HepG2 (cell line): Measurements from ENCODE around the gene CASKIN2. TPM values are rescaled to one million over a fixed set of nuclear protein-coding genes. Genes with fewer than 3 reads are reported as not detected.
A peak's percentile ranks its signal among the peaks of the same experiment; 100 is the strongest.

ENCODE experiments used
- CC2D1A ChIP-seq: sonication (generic); formaldehyde crosslinking; IDR thresholded peaks from 2 replicates; pipeline ENCODE4 v1.8.1; 2023; ENCODE audit warnings: mild to moderate bottlenecking, missing genetic modification reagents
- GFI1 ChIP-seq: sonication (generic); formaldehyde crosslinking; IDR thresholded peaks from 2 replicates; pipeline ENCODE4 v1.5.0; 2020; ENCODE audit warnings: missing genetic modification reagents, mild to moderate bottlenecking, borderline replicate concordance
- LCORL ChIP-seq, 2 experiments: fragments of 450-650 bp in 1 of 2; sonication (generic) in 1 of 2; formaldehyde crosslinking in 1 of 2; IDR thresholded peaks; 2 replicates each; pipeline versions ENCODE4 v1.5.0 to v1.6.1; 2017 to 2020; ENCODE audit warnings: antibody characterized with exemption in 1 of 2, missing genetic modification reagents in 1 of 2
- MED8 ChIP-seq: sonication (generic); formaldehyde crosslinking; IDR thresholded peaks from 2 replicates; pipeline ENCODE4 v1.8.1; 2023; ENCODE audit warnings: mild to moderate bottlenecking, missing genetic modification reagents; ENCODE audit not compliant: insufficient replicate concordance
- POGZ ChIP-seq: sonication (generic); formaldehyde crosslinking; IDR thresholded peaks from 2 replicates; pipeline ENCODE4 v1.4.0; 2020; ENCODE audit warnings: mild to moderate bottlenecking, missing genetic modification reagents
- POLR2A ChIP-seq, 2 experiments: IDR thresholded peaks; 2 replicates each; pipeline ENCODE4 v1.6.1; 2011; ENCODE audit warnings: low read depth in 2 of 2, low read length in 2 of 2, mild to moderate bottlenecking in 1 of 2, moderate library complexity in 1 of 2; ENCODE audit not compliant: insufficient read depth in 1 of 2
- PRPF4 ChIP-seq: fragments of 200-400 bp; formaldehyde crosslinking; IDR thresholded peaks from 2 replicates; pipeline ENCODE4 v1.6.1; 2016; ENCODE audit warnings: low read length, low read depth; ENCODE audit not compliant: poor library complexity, severe bottlenecking
- ZNF672 ChIP-seq: sonication (generic); formaldehyde crosslinking; IDR thresholded peaks from 2 replicates; pipeline ENCODE4 v1.8.1; 2022; ENCODE audit warnings: missing genetic modification reagents
- ZNF709 ChIP-seq: sonication (generic); formaldehyde crosslinking; IDR thresholded peaks from 2 replicates; pipeline ENCODE4 v1.5.0; 2020; ENCODE audit warnings: mild to moderate bottlenecking, missing genetic modification reagents
- ZNF746 ChIP-seq: sonication (generic); formaldehyde crosslinking; IDR thresholded peaks from 2 replicates; pipeline ENCODE4 v1.8.0; 2022; ENCODE audit warnings: mild to moderate bottlenecking, missing genetic modification reagents
- ZSCAN30 ChIP-seq: sonication (generic); formaldehyde crosslinking; IDR thresholded peaks from 2 replicates; pipeline ENCODE4 v1.5.0; 2020; ENCODE audit warnings: mild to moderate bottlenecking, missing genetic modification reagents
- polyA plus RNA-seq, 8 experiments: library from polyadenylated mRNA; depleted of rRNA in 3 of 8; stranded (reverse) in 7 of 8; unstranded in 1 of 8; fragments of >200 nt; fragmentation: Illumina TruSeq in 4 of 8; extraction: Trizol in 4 of 8; gene quantifications; 2 replicates each; pipeline versions ENCODE4 v1.2.1 to v1.2.3, GENCODE V29; 2011 to 2016; ENCODE audit warnings: low read depth in 4 of 8, missing spikeins in 1 of 8, mixed read lengths in 1 of 8; ENCODE audit not compliant: insufficient read depth in 1 of 8
- total RNA-seq, 5 experiments: library from RNA; depleted of rRNA; stranded (reverse); fragments of >200 nt; fragmentation: Illumina TruSeq; extraction: Trizol; gene quantifications; 2 replicates each; pipeline ENCODE4 v1.2.3, GENCODE V29; 2016; ENCODE audit warnings: low read depth in 1 of 5
- TF ChIP-seq, protein P1 (sequence below): sonication (generic); formaldehyde crosslinking; IDR thresholded peaks from 2 replicates; pipeline ENCODE4 v1.8.1; 2023; ENCODE audit warnings: mild to moderate bottlenecking, missing genetic modification reagents
- TF ChIP-seq, protein P2 (sequence below): sonication (generic); formaldehyde crosslinking; IDR thresholded peaks from 2 replicates; pipeline ENCODE4 v1.4.0; 2020; ENCODE audit warnings: missing genetic modification reagents
- TF ChIP-seq, protein P3 (sequence below): sonication (generic); formaldehyde crosslinking; IDR thresholded peaks from 2 replicates; pipeline ENCODE4 v1.8.0; 2022; ENCODE audit warnings: mild to moderate bottlenecking, missing genetic modification reagents, borderline replicate concordance
- TF ChIP-seq, protein P4 (sequence below): sonication (generic); formaldehyde crosslinking; IDR thresholded peaks from 2 replicates; pipeline ENCODE4 v1.4.0; 2020; ENCODE audit warnings: missing genetic modification reagents, borderline replicate concordance

CASKIN2 gene
- total and polyA plus RNA-seq, 2 of the 13 experiments (the other 11 are each of a cell fraction or from before 2014, with no cell fraction given): 5.2 to 7.8 TPM

DNA sequence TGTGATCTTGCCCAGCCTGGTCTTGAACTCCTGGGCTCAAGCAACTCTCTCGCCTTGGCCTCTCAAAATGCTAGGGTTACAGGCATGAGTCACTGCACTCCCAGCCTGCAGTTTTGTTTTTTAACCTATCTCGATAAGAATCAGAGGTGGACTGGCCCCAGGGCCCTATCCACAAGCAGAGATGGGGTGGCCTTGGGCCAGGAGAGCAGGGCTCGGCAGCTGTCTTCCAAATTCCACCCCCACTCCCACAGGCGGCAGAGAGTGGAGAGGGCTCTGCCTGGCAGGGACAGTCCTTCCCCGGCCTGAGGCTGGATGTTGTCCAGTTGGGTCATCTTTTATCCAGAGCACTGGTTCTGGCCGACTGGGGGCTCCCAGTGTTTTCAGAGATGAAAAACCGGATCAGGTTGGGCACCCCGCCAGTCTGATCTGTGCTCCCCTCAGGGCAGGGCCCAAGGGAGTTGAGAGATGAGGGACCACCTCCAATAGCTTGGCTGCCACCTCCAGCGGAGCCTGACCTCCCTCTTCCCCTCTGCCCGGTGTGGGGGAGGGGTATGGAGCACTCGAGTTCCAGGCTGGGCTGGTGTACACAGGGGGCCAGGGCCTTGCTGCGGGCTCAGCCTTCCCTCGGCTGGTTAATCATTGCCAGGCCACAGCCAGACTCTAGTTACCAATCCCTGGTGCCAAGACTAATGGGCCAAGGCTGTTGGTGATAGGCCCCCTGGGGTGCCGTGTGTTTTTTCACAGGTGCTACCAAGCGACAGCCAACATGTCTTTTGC is 41.9 kb upstream of the CASKIN2 start (continued):
- TF ChIP-seq PRPF4 (peak; percentile 93), CC2D1A (CRISPR knock-in tag) (no peak), ZNF746 (CRISPR knock-in tag) (peak; percentile 91), ZNF672 (CRISPR knock-in tag) (no peak), ZSCAN30 (no peak), POLR2A (IDR thresholded peaks at IDR 0.05; ENCODE audit: insufficient read depth in 1 of 2, low read depth in 2 of 2, low read length in 2 of 2) (peak; percentile 50 to 81; a peak in 3 of 4 replicates), LCORL (IDR thresholded peaks at IDR 0.05) (no peak; the same call in 1 of the 2 replicates), LCORL (CRISPR knock-in tag; IDR thresholded peaks at IDR 0.05) (peak; percentile 99), GFI1 (peak; percentile 77; the same call in 1 of the 2 replicates), POGZ (CRISPR knock-in tag) (peak; percentile 81; the same call in 1 of the 2 replicates), MED8 (CRISPR knock-in tag) (no peak), ZNF709 (CRISPR knock-in tag) (no peak; the same call in 1 of the 2 replicates)
- TF ChIP-seq, protein P1, sequence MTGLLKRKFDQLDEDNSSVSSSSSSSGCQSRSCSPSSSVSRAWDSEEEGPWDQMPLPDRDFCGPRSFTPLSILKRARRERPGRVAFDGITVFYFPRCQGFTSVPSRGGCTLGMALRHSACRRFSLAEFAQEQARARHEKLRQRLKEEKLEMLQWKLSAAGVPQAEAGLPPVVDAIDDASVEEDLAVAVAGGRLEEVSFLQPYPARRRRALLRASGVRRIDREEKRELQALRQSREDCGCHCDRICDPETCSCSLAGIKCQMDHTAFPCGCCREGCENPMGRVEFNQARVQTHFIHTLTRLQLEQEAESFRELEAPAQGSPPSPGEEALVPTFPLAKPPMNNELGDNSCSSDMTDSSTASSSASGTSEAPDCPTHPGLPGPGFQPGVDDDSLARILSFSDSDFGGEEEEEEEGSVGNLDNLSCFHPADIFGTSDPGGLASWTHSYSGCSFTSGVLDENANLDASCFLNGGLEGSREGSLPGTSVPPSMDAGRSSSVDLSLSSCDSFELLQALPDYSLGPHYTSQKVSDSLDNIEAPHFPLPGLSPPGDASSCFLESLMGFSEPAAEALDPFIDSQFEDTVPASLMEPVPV (CRISPR knock-in tag): peak; percentile 99
- TF ChIP-seq, protein P2, sequence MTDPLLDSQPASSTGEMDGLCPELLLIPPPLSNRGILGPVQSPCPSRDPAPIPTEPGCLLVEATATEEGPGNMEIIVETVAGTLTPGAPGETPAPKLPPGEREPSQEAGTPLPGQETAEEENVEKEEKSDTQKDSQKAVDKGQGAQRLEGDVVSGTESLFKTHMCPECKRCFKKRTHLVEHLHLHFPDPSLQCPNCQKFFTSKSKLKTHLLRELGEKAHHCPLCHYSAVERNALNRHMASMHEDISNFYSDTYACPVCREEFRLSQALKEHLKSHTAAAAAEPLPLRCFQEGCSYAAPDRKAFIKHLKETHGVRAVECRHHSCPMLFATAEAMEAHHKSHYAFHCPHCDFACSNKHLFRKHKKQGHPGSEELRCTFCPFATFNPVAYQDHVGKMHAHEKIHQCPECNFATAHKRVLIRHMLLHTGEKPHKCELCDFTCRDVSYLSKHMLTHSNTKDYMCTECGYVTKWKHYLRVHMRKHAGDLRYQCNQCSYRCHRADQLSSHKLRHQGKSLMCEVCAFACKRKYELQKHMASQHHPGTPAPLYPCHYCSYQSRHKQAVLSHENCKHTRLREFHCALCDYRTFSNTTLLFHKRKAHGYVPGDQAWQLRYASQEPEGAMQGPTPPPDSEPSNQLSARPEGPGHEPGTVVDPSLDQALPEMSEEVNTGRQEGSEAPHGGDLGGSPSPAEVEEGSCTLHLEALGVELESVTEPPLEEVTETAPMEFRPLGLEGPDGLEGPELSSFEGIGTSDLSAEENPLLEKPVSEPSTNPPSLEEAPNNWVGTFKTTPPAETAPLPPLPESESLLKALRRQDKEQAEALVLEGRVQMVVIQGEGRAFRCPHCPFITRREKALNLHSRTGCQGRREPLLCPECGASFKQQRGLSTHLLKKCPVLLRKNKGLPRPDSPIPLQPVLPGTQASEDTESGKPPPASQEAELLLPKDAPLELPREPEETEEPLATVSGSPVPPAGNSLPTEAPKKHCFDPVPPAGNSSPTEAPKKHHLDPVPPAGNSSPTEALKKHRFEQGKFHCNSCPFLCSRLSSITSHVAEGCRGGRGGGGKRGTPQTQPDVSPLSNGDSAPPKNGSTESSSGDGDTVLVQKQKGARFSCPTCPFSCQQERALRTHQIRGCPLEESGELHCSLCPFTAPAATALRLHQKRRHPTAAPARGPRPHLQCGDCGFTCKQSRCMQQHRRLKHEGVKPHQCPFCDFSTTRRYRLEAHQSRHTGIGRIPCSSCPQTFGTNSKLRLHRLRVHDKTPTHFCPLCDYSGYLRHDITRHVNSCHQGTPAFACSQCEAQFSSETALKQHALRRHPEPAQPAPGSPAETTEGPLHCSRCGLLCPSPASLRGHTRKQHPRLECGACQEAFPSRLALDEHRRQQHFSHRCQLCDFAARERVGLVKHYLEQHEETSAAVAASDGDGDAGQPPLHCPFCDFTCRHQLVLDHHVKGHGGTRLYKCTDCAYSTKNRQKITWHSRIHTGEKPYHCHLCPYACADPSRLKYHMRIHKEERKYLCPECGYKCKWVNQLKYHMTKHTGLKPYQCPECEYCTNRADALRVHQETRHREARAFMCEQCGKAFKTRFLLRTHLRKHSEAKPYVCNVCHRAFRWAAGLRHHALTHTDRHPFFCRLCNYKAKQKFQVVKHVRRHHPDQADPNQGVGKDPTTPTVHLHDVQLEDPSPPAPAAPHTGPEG (CRISPR knock-in tag): no peak; the same call in 1 of the 2 replicates
- TF ChIP-seq, protein P3, sequence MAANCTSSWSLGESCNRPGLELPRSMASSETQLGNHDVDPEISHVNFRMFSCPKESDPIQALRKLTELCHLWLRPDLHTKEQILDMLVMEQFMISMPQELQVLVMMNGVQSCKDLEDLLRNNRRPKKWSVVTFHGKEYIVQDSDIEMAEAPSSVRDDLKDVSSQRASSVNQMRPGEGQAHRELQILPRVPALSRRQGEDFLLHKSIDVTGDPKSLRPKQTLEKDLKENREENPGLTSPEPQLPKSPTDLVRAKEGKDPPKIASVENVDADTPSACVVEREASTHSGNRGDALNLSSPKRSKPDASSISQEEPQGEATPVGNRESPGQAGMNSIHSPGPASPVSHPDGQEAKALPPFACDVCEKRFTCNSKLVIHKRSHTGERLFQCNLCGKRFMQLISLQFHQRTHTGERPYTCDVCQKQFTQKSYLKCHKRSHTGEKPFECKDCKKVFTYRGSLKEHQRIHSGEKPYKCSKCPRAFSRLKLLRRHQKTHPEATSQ (CRISPR knock-in tag): peak; percentile 97
- TF ChIP-seq, protein P4, sequence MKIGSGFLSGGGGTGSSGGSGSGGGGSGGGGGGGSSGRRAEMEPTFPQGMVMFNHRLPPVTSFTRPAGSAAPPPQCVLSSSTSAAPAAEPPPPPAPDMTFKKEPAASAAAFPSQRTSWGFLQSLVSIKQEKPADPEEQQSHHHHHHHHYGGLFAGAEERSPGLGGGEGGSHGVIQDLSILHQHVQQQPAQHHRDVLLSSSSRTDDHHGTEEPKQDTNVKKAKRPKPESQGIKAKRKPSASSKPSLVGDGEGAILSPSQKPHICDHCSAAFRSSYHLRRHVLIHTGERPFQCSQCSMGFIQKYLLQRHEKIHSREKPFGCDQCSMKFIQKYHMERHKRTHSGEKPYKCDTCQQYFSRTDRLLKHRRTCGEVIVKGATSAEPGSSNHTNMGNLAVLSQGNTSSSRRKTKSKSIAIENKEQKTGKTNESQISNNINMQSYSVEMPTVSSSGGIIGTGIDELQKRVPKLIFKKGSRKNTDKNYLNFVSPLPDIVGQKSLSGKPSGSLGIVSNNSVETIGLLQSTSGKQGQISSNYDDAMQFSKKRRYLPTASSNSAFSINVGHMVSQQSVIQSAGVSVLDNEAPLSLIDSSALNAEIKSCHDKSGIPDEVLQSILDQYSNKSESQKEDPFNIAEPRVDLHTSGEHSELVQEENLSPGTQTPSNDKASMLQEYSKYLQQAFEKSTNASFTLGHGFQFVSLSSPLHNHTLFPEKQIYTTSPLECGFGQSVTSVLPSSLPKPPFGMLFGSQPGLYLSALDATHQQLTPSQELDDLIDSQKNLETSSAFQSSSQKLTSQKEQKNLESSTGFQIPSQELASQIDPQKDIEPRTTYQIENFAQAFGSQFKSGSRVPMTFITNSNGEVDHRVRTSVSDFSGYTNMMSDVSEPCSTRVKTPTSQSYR: peak; percentile 100
